HepG2 (cell line): Measurements from ENCODE around the gene NPDC1. TPM values are rescaled to one million over a fixed set of nuclear protein-coding genes. Genes with fewer than 3 reads are reported as not detected.

Experiments used
- ATAC-seq: fragments of 200-7000 bp; cut with Tn5 transposase; 3 replicates; pipeline ENCODE4 v1.9.1; 2020; ENCODE audit warnings: mild to moderate bottlenecking, moderate library complexity
- BruUV-seq: library from RNA; stranded (reverse); fragments of 400-500 nt; replicated peaks from 2 replicates; lab custom pipeline; 2021; lab: Mats Ljungman, UMichigan
- CTCF ChIA-PET: fragments of 300-600 bp; formaldehyde crosslinking; extraction: SDS; loops from one replicate; lab custom pipeline; 2021; ENCODE audit warnings: low total read pairs, inconsistent platforms, low intra/inter-chr PET ratio; lab: Yijun Ruan, JAX
- POLR2A ChIA-PET: fragments of 350-600 bp; sonication (Branson Sonifier 250); formaldehyde crosslinking; loops from one replicate; lab custom pipeline; 2020; ENCODE audit warnings: antibody characterized with exemption, inconsistent platforms; lab: Yijun Ruan, JAX
- DNase-seq: peaks from one replicate; pipeline ENCODE4 v3.0.0-alpha.2; 2015; ENCODE audit warnings: low spot score
- FAIRE-seq: peaks from 3 replicates; lab custom pipeline; 2011; peaks lifted over from hg19 to GRCh38; lab: Jason Lieb, UNC
- H2AFZ ChIP-seq: one replicate; pipeline ENCODE4 v1.6.1; 2011; ENCODE audit warnings: low read length, inconsistent platforms
- H3K27ac ChIP-seq: fragments of 300-600 bp; 3 replicates; pipeline ENCODE4 v1.8.0; 2011; ENCODE audit warnings: mixed run types, mild to moderate bottlenecking, mixed read lengths, low read length, inconsistent platforms; ENCODE audit not compliant: insufficient read depth; ENCODE audit errors: extremely low read length
- H3K27me3 ChIP-seq, 2 experiments: fragments of 200-600 bp in 1 of 2; 2 replicates in 1 of 2; 3 replicates in 1 of 2; pipeline versions ENCODE4 v1.6.0 to v1.8.0; 2011; ENCODE audit warnings: low read length in 2 of 2, mild to moderate bottlenecking in 2 of 2, moderate library complexity in 2 of 2, inconsistent platforms in 1 of 2; ENCODE audit not compliant: insufficient read depth in 2 of 2, control insufficient read depth in 1 of 2
- H3K36me3 ChIP-seq, 2 experiments: fragments of 200-600 bp in 1 of 2; replicated peaks in 1 of 2; 2 replicates in 1 of 2; 3 replicates in 1 of 2; pipeline versions ENCODE4 v1.5.1 to v1.8.0; 2011; ENCODE audit warnings: low read length in 2 of 2, inconsistent platforms in 1 of 2; ENCODE audit not compliant: insufficient read depth in 2 of 2, control insufficient read depth in 1 of 2
- H3K4me1 ChIP-seq: 2 replicates; pipeline ENCODE4 v1.5.1; 2012; ENCODE audit warnings: low read length, inconsistent platforms; ENCODE audit not compliant: insufficient read depth
- H3K4me2 ChIP-seq: 2 replicates; pipeline ENCODE4 v1.6.0; 2011; ENCODE audit warnings: low read depth, low read length, inconsistent platforms
- H3K4me3 ChIP-seq, 3 experiments: fragments of 200-600 bp in 1 of 3; sonication (generic), shearing (Covaris generic) in 1 of 3; replicated peaks in 1 of 3; 2 replicates each; pipeline ENCODE4 v1.5.1; 2011 to 2016; ENCODE audit warnings: low read length in 3 of 3, inconsistent platforms in 2 of 3, low read depth in 2 of 3, mild to moderate bottlenecking in 2 of 3, control low read depth in 1 of 3, mixed read lengths in 1 of 3; ENCODE audit not compliant: insufficient read depth in 1 of 3
- H3K79me2 ChIP-seq: one replicate; pipeline ENCODE4 v1.6.1; 2011; ENCODE audit warnings: low read length, inconsistent platforms; ENCODE audit not compliant: insufficient read depth
- H3K9ac ChIP-seq: 2 replicates; pipeline ENCODE4 v1.6.0; 2011; ENCODE audit warnings: mild to moderate bottlenecking, low read depth, low read length, inconsistent platforms; ENCODE audit not compliant: insufficient read depth
- H3K9me3 ChIP-seq: 2 replicates; pipeline ENCODE4 v1.5.1; 2012; ENCODE audit warnings: mild to moderate bottlenecking, low read length
- H4K20me1 ChIP-seq: 2 replicates; pipeline ENCODE4 v1.6.0; 2011; ENCODE audit warnings: inconsistent platforms, mild to moderate bottlenecking, low read length, moderate library complexity; ENCODE audit not compliant: insufficient read depth
- BCL6 ChIP-seq: IDR thresholded peaks from 2 replicates; pipeline ENCODE4 v1.6.1; 2016; ENCODE audit warnings: missing genetic modification reagents, missing compliant biosample characterization
- CAMTA2 ChIP-seq: sonication (generic); formaldehyde crosslinking; IDR thresholded peaks from 2 replicates; pipeline ENCODE4 v1.4.0; 2020; ENCODE audit warnings: mild to moderate bottlenecking, missing genetic modification reagents, borderline replicate concordance
- FOXO1 ChIP-seq: sonication (generic); formaldehyde crosslinking; IDR thresholded peaks from 2 replicates; pipeline ENCODE4 v1.4.0; 2020; ENCODE audit warnings: missing genetic modification reagents
- GTF2F1 ChIP-seq: fragments of 150-350 bp; IDR thresholded peaks from 2 replicates; pipeline ENCODE4 v1.6.1; 2014; ENCODE audit warnings: low read length
- MED13 ChIP-seq: sonication (generic); formaldehyde crosslinking; IDR thresholded peaks from 2 replicates; pipeline ENCODE4 v1.5.0; 2020; ENCODE audit warnings: missing genetic modification reagents
- THAP11 ChIP-seq: IDR thresholded peaks from 2 replicates; pipeline ENCODE4 v1.6.1; 2016; ENCODE audit warnings: missing biosample characterization, missing genetic modification reagents
- ZNF12 ChIP-seq: sonication (generic); formaldehyde crosslinking; IDR thresholded peaks from 2 replicates; pipeline ENCODE4 v1.5.0; 2020; ENCODE audit warnings: missing genetic modification reagents
- ZNF576 ChIP-seq: sonication (generic); formaldehyde crosslinking; IDR thresholded peaks from 2 replicates; pipeline ENCODE4 v1.4.0; 2020; ENCODE audit warnings: mild to moderate bottlenecking, missing genetic modification reagents
- WGBS: methylation state at CpG from one replicate; pipeline ENCODE4 v1.1.6; 2017; ENCODE audit warnings: low lambda C conversion rate; 5-methylcytosine and 5-hydroxymethylcytosine counted together
- in situ Hi-C: cut with HindIII; loops from 2 replicates; pipeline ENCODE4 v1.10.0; 2017; ENCODE audit warnings: low pct_unique_long_range_greater_than_20kb; ENCODE audit not compliant: extremely low pct_ligation_motif_present
- intact Hi-C: fragments of 100-400 bp; cut with micrococcal nuclease; formaldehyde crosslinking; loops from one replicate; pipeline ENCODE4 v1.10.0; 2022; ENCODE audit not compliant: unreplicated experiment
- polyA plus RNA-seq, 8 experiments: library from polyadenylated mRNA; depleted of rRNA in 3 of 8; stranded (reverse) in 7 of 8; unstranded in 1 of 8; fragments of >200 nt; fragmentation: Illumina TruSeq in 4 of 8; extraction: Trizol in 4 of 8; gene quantifications; 2 replicates each; pipeline versions ENCODE4 v1.2.1 to v1.2.3, GENCODE V29; 2011 to 2016; ENCODE audit warnings: low read depth in 4 of 8, missing spikeins in 1 of 8, mixed read lengths in 1 of 8; ENCODE audit not compliant: insufficient read depth in 1 of 8
- total RNA-seq, 5 experiments: library from RNA; depleted of rRNA; stranded (reverse); fragments of >200 nt; fragmentation: Illumina TruSeq; extraction: Trizol; gene quantifications; 2 replicates each; pipeline ENCODE4 v1.2.3, GENCODE V29; 2016; ENCODE audit warnings: low read depth in 1 of 5
- TF ChIP-seq, protein P1 (sequence below): sonication (generic); formaldehyde crosslinking; IDR thresholded peaks from 2 replicates; pipeline ENCODE4 v1.4.0; 2020; ENCODE audit warnings: mild to moderate bottlenecking, missing genetic modification reagents
- TF ChIP-seq, protein P2 (sequence below): sonication (generic); formaldehyde crosslinking; IDR thresholded peaks from 2 replicates; pipeline ENCODE4 v1.5.1; 2020; ENCODE audit warnings: missing genetic modification reagents, mild to moderate bottlenecking, borderline replicate concordance
- TF ChIP-seq, protein P3 (sequence below): sonication (generic); formaldehyde crosslinking; conservative IDR thresholded peaks from 2 replicates; pipeline ENCODE4 v1.4.0; 2020; ENCODE audit warnings: missing genetic modification reagents

NPDC1 gene
- total and polyA plus RNA-seq, 2 of the 13 experiments (the other 11 are each of a cell fraction or from before 2014, with no cell fraction given) = 0.84 to 5.4 TPM

DNA sequence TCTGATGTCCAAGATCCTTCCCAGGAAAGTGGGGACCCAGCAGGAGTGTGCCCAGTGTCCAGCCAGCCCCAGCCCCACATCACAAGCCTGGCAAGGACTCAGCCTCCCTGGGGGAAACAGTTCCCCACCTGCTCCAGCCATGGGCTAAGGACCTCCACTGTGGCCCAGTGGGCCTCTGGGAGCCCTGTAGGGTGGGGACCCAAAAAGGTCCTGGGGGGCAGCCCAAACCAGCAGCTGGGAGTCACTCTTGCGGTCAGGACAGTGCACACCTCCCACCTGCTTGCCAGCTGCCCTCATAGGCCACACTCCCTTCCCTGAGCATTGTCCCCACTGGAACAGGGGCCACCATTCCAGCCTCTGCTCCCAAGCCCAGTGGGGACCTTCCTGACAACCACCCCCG, 19.6 kb downstream of the NPDC1 start:
- WGBS = 67% methylated on average over 2 of the region's 2 CpGs
- no peaks in the 10 kb centered on the region for H4K20me1 ChIP-seq
- no TSS peak for BruUV-seq
- ChIA-PET POLR2A (no interaction called here), CTCF (no interaction called here)
- no peaks in the 10 kb centered on the region for H3K36me3 ChIP-seq
- H3K4me1 ChIP-seq = peaks cover 86% of the 10 kb centered on the region
- no peak overlapping the region for H3K9ac ChIP-seq
- ATAC-seq (no peak), FAIRE-seq (no peak), DNase-seq (no peak)
- H3K27ac ChIP-seq = no peak overlapping the region
- no peaks in the 10 kb centered on the region for H3K79me2 ChIP-seq
- no peaks in the 10 kb centered on the region for H3K9me3 ChIP-seq
- intact Hi-C loops = no loop called here
- in situ Hi-C loops = no loop called here
- peak overlapping the region; percentile 84 for H3K4me2 ChIP-seq
- H3K4me3 ChIP-seq = no peak overlapping the region; a peak in 1 of 6 replicates
- no peak overlapping the region for H2AFZ ChIP-seq
- peaks cover 0 to 16% of the 10 kb centered on the region in 2 experiments; a peak in 2 of 5 replicates for H3K27me3 ChIP-seq
- TF ChIP-seq BCL6 (CRISPR knock-in tag) = no peak
- TF ChIP-seq MED13 (CRISPR knock-in tag) = no peak
- TF ChIP-seq, protein P1, sequence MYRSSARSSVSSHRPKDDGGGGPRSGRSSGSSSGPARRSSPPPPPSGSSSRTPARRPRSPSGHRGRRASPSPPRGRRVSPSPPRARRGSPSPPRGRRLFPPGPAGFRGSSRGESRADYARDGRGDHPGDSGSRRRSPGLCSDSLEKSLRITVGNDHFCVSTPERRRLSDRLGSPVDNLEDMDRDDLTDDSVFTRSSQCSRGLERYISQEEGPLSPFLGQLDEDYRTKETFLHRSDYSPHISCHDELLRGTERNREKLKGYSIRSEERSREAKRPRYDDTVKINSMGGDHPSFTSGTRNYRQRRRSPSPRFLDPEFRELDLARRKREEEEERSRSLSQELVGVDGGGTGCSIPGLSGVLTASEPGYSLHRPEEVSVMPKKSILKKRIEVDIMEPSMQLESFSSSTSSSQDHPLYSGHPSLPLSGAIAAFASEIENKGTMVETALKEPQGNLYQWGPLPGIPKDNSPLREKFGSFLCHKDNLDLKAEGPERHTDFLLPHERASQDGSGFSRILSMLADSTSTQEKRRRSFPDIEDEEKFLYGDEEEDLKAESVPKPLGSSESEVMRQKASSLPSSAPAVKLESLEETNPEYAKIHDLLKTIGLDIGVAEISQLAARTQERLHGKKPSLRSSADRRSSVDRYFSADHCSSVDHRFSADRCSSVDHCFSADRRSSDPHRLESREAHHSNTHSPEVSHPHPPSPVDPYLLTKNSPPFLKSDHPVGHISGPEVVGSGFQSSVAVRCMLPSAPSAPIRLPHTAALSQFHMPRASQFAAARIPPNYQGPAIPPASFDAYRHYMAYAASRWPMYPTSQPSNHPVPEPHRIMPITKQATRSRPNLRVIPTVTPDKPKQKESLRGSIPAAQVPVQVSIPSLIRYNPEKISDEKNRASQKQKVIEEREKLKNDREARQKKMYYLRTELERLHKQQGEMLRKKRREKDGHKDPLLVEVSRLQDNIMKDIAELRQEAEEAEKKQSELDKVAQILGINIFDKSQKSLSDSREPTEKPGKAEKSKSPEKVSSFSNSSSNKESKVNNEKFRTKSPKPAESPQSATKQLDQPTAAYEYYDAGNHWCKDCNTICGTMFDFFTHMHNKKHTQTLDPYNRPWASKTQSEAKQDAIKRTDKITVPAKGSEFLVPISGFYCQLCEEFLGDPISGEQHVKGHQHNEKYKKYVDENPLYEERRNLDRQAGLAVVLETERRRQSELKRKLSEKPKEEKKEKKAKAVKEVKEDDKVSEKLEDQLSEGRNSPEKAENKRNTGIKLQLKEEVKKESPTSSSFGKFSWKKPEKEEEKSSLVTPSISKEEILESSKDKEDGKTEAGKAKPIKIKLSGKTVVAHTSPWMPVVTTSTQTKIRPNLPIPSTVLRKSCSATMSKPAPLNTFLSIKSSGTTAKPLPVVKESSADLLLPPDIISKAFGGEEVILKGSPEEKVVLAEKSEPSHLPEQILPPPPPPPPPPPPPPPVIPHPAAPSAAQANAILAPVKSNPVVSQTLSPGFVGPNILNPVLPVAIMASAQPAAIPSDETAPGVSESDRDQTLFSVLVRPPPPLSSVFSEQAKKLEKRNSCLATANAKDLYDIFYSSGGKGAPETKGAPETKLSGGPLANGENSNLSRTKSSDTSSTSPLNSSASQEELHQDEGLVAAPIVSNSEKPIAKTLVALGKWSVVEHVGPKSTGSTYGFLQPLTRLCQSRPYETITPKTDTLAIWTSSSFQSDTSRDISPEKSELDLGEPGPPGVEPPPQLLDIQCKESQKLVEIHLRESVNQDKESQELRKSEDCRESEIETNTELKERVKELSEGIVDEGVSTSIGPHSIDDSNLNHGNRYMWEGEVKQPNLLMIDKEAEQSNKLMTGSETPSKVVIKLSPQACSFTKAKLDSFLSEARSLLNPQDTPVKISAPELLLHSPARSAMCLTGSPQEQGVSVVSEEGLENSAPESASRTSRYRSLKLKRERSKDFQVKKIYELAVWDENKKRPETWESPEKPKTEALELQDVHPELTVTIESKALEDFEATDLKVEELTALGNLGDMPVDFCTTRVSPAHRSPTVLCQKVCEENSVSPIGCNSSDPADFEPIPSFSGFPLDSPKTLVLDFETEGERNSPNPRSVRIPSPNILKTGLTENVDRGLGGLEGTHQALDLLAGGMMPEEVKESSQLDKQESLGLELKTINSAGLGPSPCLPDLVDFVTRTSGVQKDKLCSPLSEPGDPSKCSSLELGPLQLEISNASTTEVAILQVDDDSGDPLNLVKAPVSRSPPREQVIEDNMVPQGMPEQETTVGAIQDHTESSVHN (CRISPR knock-in tag) = no peak
- TF ChIP-seq ZNF576 (CRISPR knock-in tag) = no peak
- TF ChIP-seq FOXO1 (CRISPR knock-in tag) = no peak
- TF ChIP-seq, protein P2, sequence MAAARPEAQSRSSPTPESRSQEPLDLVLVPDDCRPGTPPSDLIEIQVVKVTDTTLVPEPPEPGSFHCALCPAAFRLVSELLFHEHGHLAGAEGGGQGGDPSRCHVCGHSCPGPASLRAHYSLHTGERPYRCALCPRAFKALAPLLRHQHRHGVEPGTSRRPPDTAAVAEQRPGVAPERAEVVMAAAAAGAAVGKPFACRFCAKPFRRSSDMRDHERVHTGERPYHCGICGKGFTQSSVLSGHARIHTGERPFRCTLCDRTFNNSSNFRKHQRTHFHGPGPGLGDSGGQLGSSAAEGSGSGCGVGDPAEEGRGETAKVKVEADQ (CRISPR knock-in tag) = no peak
- no peak for TF ChIP-seq CAMTA2 (CRISPR knock-in tag)
- no peak for TF ChIP-seq ZNF12 (CRISPR knock-in tag)
- TF ChIP-seq, protein P3, sequence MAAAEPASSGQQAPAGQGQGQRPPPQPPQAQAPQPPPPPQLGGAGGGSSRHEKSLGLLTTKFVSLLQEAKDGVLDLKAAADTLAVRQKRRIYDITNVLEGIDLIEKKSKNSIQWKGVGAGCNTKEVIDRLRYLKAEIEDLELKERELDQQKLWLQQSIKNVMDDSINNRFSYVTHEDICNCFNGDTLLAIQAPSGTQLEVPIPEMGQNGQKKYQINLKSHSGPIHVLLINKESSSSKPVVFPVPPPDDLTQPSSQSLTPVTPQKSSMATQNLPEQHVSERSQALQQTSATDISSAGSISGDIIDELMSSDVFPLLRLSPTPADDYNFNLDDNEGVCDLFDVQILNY (CRISPR knock-in tag) = no peak
- no peak for TF ChIP-seq THAP11
- TF ChIP-seq GTF2F1 = no peak
